Keratinocyte (primary cell): ENCODE data around the gene TEX29.

ENCODE experiments used
- EZH2 ChIP-seq: IDR thresholded peaks from one replicate; pipeline ENCODE4 v1.6.1; 2012; ENCODE audit warnings: inconsistent platforms, mild to moderate bottlenecking, low read length, moderate library complexity
- TF ChIP-seq, protein P1 (sequence below), 3 experiments: IDR thresholded peaks in 1 of 3; conservative IDR thresholded peaks in 1 of 3; optimal IDR thresholded peaks in 1 of 3; 2 replicates in 2 of 3; 3 replicates in 1 of 3; pipeline versions ENCODE3 to v1.5.1; 2011; ENCODE audit warnings: low read length in 3 of 3, mild to moderate bottlenecking in 3 of 3, moderate library complexity in 2 of 3, control low read depth in 1 of 3, inconsistent platforms in 1 of 3; ENCODE audit not compliant: insufficient read depth in 2 of 3; ENCODE audit errors: extremely low read depth in 1 of 3

DNA sequence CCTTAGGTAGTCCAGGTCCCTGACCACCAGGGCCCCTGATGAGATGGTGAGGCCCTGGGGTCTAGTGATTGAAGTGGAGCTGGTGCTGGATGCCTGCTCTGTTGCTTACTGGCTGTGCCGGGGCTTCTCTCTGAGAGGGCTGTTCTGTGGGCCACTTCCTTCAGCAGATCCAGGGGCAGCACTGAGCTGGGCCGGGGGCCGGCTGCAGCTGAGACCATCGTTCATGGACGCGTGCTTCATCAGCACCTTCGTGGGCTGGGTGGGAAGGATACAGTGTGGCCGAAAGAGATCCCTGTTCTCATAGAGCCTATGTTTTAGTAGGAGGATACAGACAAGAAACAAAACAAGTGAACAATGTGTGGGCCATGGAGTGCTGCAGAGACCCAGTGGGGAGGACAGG is 33.2 kb upstream of the TEX29 start:
- TF ChIP-seq, protein P1, sequence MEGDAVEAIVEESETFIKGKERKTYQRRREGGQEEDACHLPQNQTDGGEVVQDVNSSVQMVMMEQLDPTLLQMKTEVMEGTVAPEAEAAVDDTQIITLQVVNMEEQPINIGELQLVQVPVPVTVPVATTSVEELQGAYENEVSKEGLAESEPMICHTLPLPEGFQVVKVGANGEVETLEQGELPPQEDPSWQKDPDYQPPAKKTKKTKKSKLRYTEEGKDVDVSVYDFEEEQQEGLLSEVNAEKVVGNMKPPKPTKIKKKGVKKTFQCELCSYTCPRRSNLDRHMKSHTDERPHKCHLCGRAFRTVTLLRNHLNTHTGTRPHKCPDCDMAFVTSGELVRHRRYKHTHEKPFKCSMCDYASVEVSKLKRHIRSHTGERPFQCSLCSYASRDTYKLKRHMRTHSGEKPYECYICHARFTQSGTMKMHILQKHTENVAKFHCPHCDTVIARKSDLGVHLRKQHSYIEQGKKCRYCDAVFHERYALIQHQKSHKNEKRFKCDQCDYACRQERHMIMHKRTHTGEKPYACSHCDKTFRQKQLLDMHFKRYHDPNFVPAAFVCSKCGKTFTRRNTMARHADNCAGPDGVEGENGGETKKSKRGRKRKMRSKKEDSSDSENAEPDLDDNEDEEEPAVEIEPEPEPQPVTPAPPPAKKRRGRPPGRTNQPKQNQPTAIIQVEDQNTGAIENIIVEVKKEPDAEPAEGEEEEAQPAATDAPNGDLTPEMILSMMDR (optimal IDR thresholded peaks at IDR 0.05 in 1 of 3, IDR thresholded peaks at IDR 0.05 in 1 of 3, conservative IDR thresholded peaks at IDR 0.05 in 1 of 3; ENCODE audit: extremely low read depth in 1 of 3, insufficient read depth in 2 of 3, low read length in 3 of 3), result no peak
- no peak for TF ChIP-seq EZH2
